ENCODE measurements around the gene TSPAN11. TPM values are rescaled to one million over a fixed set of nuclear protein-coding genes. Genes with fewer than 3 reads are reported as not detected.
A peak's percentile ranks its signal among the peaks of the same experiment; 100 is the strongest.

Gene TSPAN11
- total RNA-seq, 1 donor from 2014 or later = 1.9 TPM

DNA sequence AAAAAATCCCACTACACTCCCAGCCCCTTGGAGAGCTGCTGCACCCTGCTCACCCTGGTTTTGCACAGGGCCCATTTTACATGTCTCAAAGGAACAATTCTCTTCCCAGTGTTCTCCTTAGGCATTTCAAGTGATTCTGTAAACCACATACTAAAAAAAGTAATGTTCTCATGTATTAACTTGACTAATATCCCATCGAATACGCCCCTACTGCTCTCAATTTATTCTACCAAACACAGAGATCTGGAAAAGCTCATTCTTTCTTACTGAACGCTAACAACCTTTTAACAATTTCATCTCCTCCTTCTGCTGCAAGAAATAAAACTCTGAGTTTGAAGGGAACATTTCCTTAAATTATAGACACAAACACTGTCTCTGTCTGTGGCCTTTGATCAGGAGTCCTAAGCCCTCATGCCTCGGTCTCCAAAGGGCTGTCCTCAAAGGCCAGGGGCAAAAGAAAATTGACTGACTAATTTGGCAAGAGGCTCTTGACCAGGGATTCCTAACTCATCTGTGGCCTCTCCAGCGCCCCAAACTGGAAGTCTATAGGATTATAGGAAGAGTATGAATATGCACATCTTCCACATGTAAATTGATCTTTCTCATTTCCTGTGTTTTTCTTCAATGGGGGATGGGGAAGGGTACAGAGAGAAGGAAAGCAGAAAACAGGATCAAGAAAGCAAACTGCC is 17.1 kb upstream of the TSPAN11 start:
- intact Hi-C loops (cut with DNase I) = no loop called here
- DNase-seq (ENCODE audit: low spot score) = no peak

- intact Hi-C loops (cut with DNase I) = no loop called here
- DNase-seq (ENCODE audit: low spot score) = no peak
Measured at GRCh38 chr12:30910038-30910350, 16.6 kb upstream of the TSPAN11 start.

DNA sequence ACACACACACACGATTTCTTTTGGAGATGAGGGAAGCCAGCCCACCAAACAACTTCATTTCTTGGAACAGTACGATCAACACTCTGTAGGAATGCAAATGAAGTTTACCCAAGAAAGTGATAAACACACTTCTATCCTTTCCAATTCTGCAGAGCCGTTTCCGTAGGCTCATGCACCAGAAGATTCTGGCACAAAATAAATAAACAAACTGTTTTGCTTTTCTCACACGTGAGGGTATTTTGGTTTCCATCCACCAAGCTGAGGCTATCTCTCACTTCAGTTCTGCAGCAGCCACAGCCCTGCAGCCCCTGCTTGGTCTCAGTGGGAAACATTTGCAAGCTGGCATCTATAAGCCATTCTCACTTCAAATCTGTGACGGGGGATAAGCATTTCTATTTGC is 15.3 kb upstream of the TSPAN11 start:
- intact Hi-C loops (cut with DNase I) = no loop called here
- DNase-seq (ENCODE audit: low spot score) = no peak

DNA sequence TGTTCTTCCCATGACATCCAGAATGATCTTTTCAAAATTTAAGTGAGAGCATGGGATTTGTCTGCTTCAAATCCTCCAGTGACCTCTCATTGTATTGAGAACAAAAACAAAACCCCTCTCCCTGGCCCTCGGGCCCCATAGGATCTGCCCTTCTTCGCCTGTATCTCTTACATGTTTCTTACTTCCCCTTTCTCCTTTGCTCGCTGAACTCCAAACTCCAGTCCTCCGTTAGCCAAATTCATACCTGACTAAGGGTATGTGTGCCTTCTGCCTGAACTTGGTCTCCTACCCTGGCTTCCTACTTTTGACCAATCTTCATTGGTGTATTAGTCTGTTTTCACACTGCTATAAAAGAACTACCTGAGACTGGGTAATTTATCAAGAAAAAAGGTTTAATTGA is 13.2 kb upstream of the TSPAN11 start:
- DNase-seq (ENCODE audit: low spot score) = no peak
- intact Hi-C loops (cut with DNase I) = no loop called here

GRCh38 chr12:30914986-30915591 is 11.5 kb upstream of the TSPAN11 start:
- intact Hi-C loops (cut with DNase I) = no loop called here
- no peak for DNase-seq (ENCODE audit: low spot score)

DNA sequence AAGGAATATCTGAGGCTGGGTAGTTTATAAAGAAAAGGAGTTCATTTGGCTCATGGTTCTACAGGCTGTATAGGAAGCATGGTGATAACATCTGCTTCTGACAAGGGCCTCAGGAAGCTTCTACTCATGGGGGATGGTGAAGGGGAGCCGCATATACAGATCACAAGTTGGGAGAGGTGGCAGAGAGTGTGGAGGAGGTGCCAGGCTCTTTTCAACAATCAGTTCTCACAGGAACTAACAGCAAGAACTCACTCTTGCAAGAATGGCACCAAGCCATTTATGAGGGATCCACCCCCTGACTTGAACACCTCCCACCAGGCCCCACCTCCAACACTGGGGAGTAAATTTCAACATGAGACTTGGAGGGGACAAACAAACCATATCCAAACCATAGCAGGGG is 3.5 kb upstream of the TSPAN11 start:
- intact Hi-C loops (cut with DNase I) = no loop called here
- no peak for DNase-seq (ENCODE audit: low spot score)

GRCh38 chr12:30925607-30926242 is 823 bp upstream of the TSPAN11 start:
- no peak for DNase-seq (ENCODE audit: low spot score)
- intact Hi-C loops (cut with DNase I) = no loop called here

DNA sequence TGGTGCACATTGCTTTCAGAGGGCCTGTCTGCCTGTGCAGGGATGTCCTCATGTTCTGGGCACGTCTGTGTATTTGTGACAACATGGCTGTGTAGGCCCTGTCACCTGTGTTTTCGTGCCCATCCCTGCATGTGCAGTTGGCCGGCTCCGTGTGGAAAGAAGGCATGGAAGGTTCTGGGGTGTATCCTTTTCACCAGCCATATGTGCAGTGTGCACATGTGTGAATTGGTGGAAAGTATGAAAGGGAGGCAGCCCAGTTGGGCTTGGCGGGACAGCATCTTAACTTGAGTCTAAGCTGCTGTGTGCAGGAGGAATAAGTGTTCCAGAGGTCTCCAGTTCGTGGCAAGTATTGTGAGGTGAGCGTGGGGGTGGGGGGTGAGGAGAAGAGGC is 669 bp downstream of the TSPAN11 start:
- no peak for DNase-seq (ENCODE audit: low spot score)
- intact Hi-C loops (cut with DNase I) = no loop called here

DNA sequence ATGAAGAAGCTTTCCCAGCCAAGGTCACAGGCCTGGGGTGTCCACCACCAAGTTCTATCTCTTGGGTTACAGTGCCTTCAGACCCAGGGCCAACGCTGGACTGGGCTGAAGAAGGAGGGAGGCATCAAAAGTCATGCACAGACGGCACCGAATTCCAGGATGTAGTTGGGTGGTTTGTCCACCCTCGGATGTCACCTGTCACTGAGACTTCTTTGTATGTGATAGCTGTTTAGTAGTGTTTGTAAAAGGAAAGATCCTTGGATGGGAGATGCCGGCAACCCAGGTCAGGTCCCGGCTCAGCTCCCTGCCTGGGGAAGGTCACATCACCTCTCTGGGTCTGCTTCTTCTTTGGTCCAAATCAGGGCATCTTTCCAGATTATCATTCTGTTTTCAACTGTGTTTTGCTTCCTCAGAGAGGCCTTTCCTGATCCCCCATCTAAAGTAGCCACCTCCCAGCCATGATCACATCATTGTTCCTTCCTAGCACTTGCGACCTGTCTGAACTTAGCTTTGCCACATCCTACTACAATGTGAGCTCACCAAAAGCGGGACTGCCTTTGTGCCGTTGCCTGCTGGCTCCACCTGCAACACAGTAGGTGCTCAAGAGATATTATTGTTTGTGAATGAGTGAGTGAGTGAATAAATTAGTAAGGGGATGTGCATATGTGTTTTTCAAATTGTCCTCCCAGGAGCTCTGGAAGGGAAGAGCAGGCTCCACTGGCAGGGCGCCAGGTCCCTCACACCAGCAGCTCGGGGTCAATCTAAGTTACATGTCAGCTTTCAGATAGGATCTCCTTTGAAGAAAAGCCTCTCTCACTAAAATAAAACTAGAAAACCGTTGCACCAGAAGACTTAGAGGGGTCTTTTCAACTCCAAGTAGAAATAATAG is 2.1 kb downstream of the TSPAN11 start:
- intact Hi-C loops (cut with DNase I) = no loop called here
- DNase-seq (ENCODE audit: low spot score) = no peak

DNA sequence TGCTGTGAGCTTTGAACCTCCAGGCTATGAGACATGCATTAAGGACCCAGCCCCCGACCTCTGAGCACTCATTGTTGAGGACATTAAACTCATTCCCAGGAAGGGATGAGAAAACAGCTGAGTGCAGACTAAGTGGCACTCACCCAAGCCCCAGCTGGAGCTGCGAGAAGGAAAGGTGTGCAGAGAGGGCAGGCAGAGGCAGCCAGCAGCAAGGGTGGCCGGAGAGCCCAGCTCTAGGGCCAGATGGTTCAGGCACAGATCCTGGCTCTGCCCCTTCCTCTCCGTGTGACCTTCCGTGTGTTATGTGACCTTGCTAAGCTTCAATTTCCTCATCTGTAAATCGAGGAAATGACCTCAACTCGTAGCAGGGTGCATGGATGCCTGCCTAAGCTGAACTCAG is 3.7 kb downstream of the TSPAN11 start:
- DNase-seq (ENCODE audit: low spot score) = no peak
- intact Hi-C loops (cut with DNase I) = loop anchor here (5.0 kb wide), 1 partner anchor 57 kb away; no protein-coding TSS in a partner anchor

- intact Hi-C loops (cut with DNase I) = loop anchor here (5.0 kb wide), 1 partner anchor 57 kb away; no protein-coding TSS in a partner anchor
- no peak for DNase-seq (ENCODE audit: low spot score)
Measured at GRCh38 chr12:30930641-30931040, 4.1 kb downstream of the TSPAN11 start.

GRCh38 chr12:30932881-30933280 is 6.3 kb downstream of the TSPAN11 start:
- intact Hi-C loops (cut with DNase I) = loop anchor here (5.0 kb wide), 1 partner anchor 54 kb away; no protein-coding TSS in a partner anchor

DNA sequence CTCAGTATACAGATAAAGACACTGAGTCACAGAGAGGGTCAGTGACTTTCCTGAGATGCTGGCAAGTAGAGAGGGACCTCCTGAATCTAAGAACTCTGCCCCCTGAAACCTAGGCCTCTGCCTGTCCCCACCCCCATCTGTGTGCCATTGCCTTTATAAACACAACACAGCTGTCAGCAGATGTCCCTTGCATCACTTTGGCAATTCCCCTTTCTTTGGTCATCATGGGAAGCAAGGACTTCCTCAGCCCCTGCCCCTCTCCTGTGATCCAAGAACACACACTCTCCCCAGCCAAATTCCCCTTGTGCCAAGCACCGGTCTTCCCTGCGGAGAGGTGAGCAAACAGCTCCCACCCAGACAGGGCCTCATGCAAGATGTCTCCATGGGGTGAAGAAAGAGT is 8.3 kb downstream of the TSPAN11 start:
- peak; percentile 39 for DNase-seq (ENCODE audit: low spot score)
- intact Hi-C loops (cut with DNase I) = loop anchor here (5.0 kb wide), 1 partner anchor 52 kb away; no protein-coding TSS in a partner anchor

More at GRCh38 chr12:30932881-30933280, 6.3 kb downstream of the TSPAN11 start:
- DNase-seq (ENCODE audit: low spot score) = no peak

GRCh38 chr12:30936036-30936435 is 9.5 kb downstream of the TSPAN11 start:
- no peak for DNase-seq (ENCODE audit: low spot score)
- intact Hi-C loops (cut with DNase I) = no loop called here

- intact Hi-C loops (cut with DNase I) = no loop called here
- DNase-seq (ENCODE audit: low spot score) = peak; percentile 19
Measured at GRCh38 chr12:30939234-30939633, 12.7 kb downstream of the TSPAN11 start.

GRCh38 chr12:30942486-30942885 is 15.9 kb downstream of the TSPAN11 start:
- intact Hi-C loops (cut with DNase I) = no loop called here
- no peak for DNase-seq (ENCODE audit: low spot score)

- DNase-seq (ENCODE audit: low spot score) = peak; percentile 68
- intact Hi-C loops (cut with DNase I) = no loop called here
Measured at GRCh38 chr12:30942936-30943335, 16.4 kb downstream of the TSPAN11 start.

DNA sequence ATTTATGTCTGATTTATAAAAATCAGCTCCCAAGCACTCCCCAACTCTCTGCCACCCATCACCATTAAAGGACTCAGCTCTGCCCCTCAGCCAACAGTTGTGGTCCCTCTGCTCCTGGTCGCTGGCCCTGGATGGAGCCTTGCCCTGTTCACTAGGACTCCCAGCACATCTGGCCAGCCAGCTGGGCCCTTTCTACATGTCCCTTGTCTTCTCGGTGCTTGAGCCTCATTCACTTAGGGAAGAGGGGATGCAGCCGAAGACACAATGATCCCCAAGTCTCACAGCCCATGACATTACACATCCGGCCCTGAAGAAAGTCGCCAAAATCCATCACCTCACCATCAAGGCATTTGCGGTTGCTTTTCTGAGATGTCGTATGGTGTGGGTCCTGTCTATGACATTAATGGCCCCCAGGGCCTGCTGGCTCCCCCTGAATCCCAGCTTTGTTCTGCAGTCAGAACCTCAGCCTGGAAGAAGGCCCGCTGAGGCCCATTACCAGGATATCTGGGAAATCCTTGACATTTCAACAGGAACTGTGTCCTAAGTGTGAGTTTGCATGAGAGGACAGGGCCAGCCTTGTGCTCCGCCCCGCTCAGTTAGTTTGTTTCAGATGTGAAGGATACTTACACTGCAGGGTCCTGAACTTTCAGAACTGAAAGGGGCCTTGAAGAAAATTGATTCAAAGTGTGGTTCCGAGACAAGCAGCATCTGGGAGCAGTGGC is 19.1 kb downstream of the TSPAN11 start:
- no peak for DNase-seq (ENCODE audit: low spot score)
- intact Hi-C loops (cut with DNase I) = no loop called here

DNA sequence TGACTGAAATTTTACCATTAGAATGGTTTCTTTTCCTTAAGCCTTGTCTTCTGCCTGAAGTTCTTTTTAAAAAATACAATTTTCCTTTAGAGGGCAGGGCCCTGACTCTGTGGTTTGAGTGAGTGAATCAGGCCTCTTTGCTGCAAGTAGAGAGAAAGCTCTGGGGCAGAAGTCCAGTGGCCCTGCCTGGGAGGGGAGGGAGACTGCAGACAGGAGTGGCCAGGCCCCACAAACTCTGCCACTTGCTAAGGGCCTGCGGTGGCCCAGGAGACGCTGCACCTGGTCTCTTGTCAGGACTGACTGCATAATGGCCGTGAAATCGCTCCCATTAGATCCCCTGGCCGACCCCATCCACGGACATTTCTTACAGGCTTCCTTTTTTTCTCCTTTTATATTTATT is 25.5 kb downstream of the TSPAN11 start:
- intact Hi-C loops (cut with DNase I) = no loop called here
- no peak for DNase-seq (ENCODE audit: low spot score)
